ENCODE results near the gene DRGX.

Gene DRGX

GRCh38 chr10:49323171-49323895 is 72.6 kb downstream of the DRGX start:
- TF ChIP-seq CTCF (conservative IDR thresholded peaks at IDR 0.05; ENCODE audit: low read depth, low read length): no peak
- no peak overlapping the region for H3K4me3 ChIP-seq (ENCODE audit: low read depth, low read length)
- no peak for DNase-seq (ENCODE audit: low read depth)

GRCh38 chr10:49322371-49323170 is 73.3 kb downstream of the DRGX start:
- no peak overlapping the region for H3K4me3 ChIP-seq (ENCODE audit: low read depth, low read length)
- no peak for TF ChIP-seq CTCF (conservative IDR thresholded peaks at IDR 0.05; ENCODE audit: low read depth, low read length)
- no peak for DNase-seq (ENCODE audit: low read depth)

- TF ChIP-seq CTCF (conservative IDR thresholded peaks at IDR 0.05; ENCODE audit: low read depth, low read length): no peak
- DNase-seq (ENCODE audit: low read depth): no peak
- H3K4me3 ChIP-seq (ENCODE audit: low read depth, low read length): no peak overlapping the region
Observed at GRCh38 chr10:49321021-49321420, 74.9 kb downstream of the DRGX start.

- TF ChIP-seq CTCF (conservative IDR thresholded peaks at IDR 0.05; ENCODE audit: low read depth, low read length): no peak
- no peak for DNase-seq (ENCODE audit: low read depth)
- H3K4me3 ChIP-seq (ENCODE audit: low read depth, low read length): no peak overlapping the region
Observed at GRCh38 chr10:49320191-49320590, 75.7 kb downstream of the DRGX start.

- H3K4me3 ChIP-seq (ENCODE audit: low read depth, low read length): no peak overlapping the region
- no peak for TF ChIP-seq CTCF (conservative IDR thresholded peaks at IDR 0.05; ENCODE audit: low read depth, low read length)
- DNase-seq (ENCODE audit: low read depth): no peak
Observed at GRCh38 chr10:49319206-49319605, 76.7 kb downstream of the DRGX start.

GRCh38 chr10:49318755-49319154 is 77.1 kb downstream of the DRGX start:
- no peak for TF ChIP-seq CTCF (conservative IDR thresholded peaks at IDR 0.05; ENCODE audit: low read depth, low read length)
- DNase-seq (ENCODE audit: low read depth): no peak
- no peak overlapping the region for H3K4me3 ChIP-seq (ENCODE audit: low read depth, low read length)
